T-helper 17 cell (primary cell): ENCODE results near the gene NAP1L4. TPM values are rescaled to one million over a fixed set of nuclear protein-coding genes. Genes with fewer than 3 reads are reported as not detected.
A peak's percentile ranks its signal among the peaks of the same experiment; 100 is the strongest.

Experiments
- ATAC-seq: fragments of 150-1000 bp; cut with Tn5 transposase; 2 replicates; pipeline ENCODE4 v1.10.0; 2021; ENCODE audit warnings: mild to moderate bottlenecking, moderate library complexity
- DNase-seq, 3 donors: peaks; one replicate each; pipeline versions ENCODE4 v3.0.0 to v3.0.0-alpha.2; 2020 to 2021
- H3K9me3 ChIP-seq: one replicate; pipeline ENCODE4 v1.7.0; 2013; ENCODE audit warnings: low read length, mild to moderate bottlenecking; ENCODE audit not compliant: control insufficient read depth, poor library complexity, severe bottlenecking
- H3K27ac Mint-ChIP-seq: one replicate; pipeline ENCODE4 v1.8.0; 2022; ENCODE audit warnings: mild to moderate bottlenecking, moderate library complexity, mixed read lengths
- H3K27me3 Mint-ChIP-seq: one replicate; pipeline ENCODE4 v1.8.0; 2022; ENCODE audit warnings: mixed read lengths
- H3K36me3 Mint-ChIP-seq: one replicate; pipeline ENCODE4 v1.8.0; 2022; ENCODE audit warnings: low read depth, mixed read lengths
- H3K4me1 Mint-ChIP-seq: one replicate; pipeline ENCODE4 v1.8.0; 2022; ENCODE audit warnings: mild to moderate bottlenecking, mixed read lengths
- H3K4me3 Mint-ChIP-seq: one replicate; pipeline ENCODE4 v1.8.0; 2022; ENCODE audit warnings: mild to moderate bottlenecking, moderate library complexity, mixed read lengths
- total RNA-seq, 4 donors: library from RNA in 2 of 4; stranded (reverse) in 2 of 4; gene quantifications; one replicate each; pipeline ENCODE4 v1.2.3 and lab custom pipeline; 2022 to 2026

Gene NAP1L4
- total RNA-seq, 2 donors from 2014 or later = 229 to 275 TPM

GRCh38 chr11:2901196-2901796 is 90.8 kb downstream of the NAP1L4 start:
- no peaks in the 10 kb centered on the region for H3K9me3 ChIP-seq
- DNase-seq (no peak), ATAC-seq (no peak)
- H3K4me1 Mint-ChIP-seq = peaks cover 39% of the 10 kb centered on the region
- peak overlapping the region; percentile 39 for H3K27ac Mint-ChIP-seq
- H3K27me3 Mint-ChIP-seq = no peaks in the 10 kb centered on the region
- H3K36me3 Mint-ChIP-seq = peaks cover 6% of the 10 kb centered on the region
- H3K4me3 Mint-ChIP-seq = peak overlapping the region; percentile 84

GRCh38 chr11:2899080-2899783 is 92.9 kb downstream of the NAP1L4 start:
- Mint-ChIP-seq H3K27ac (peak overlapping the region; percentile 92), H3K4me1 (peaks cover 42% of the 10 kb centered on the region), H3K27me3 (no peaks in the 10 kb centered on the region), H3K4me3 (peak overlapping the region; percentile 88), H3K36me3 (no peaks in the 10 kb centered on the region)
- H3K9me3 ChIP-seq = no peaks in the 10 kb centered on the region
- no peak for DNase-seq
- ATAC-seq = no peak

- ATAC-seq (peak; percentile 61), DNase-seq (peak in 2 of 3 donors; percentile 28 to 37)
- Mint-ChIP-seq H3K27ac (peak overlapping the region; percentile 92), H3K4me3 (peak overlapping the region; percentile 88), H3K27me3 (no peaks in the 10 kb centered on the region), H3K4me1 (peaks cover 40% of the 10 kb centered on the region), H3K36me3 (no peaks in the 10 kb centered on the region)
- H3K9me3 ChIP-seq = no peaks in the 10 kb centered on the region
These were observed 93.6 kb downstream of the NAP1L4 start for GRCh38 chr11:2898366-2899079.

DNA sequence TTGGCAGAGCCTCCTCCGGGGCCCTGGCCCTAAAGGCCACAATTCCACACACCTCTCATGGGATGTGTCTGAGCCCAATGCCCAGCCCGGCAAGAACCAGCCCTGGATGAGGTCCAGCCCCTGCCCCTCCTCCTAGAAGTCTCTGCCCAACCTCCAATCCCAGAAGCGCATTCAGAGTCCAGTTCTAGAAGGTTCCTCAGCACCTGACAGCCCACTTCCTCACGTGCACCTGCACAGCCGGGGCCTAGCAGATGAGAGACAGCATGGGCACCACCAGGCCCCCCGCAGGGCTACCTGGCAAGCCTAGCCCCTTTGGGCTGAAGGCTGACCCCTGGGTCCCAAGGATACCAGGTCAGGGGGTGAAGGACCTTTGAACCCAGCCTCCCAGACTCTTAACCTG is 95.1 kb downstream of the NAP1L4 start:
- Mint-ChIP-seq H3K27me3 (no peaks in the 10 kb centered on the region), H3K4me3 (no peak overlapping the region), H3K27ac (no peak overlapping the region), H3K4me1 (peaks cover 40% of the 10 kb centered on the region), H3K36me3 (no peaks in the 10 kb centered on the region)
- no peak for ATAC-seq
- DNase-seq = no peak
- no peaks in the 10 kb centered on the region for H3K9me3 ChIP-seq

GRCh38 chr11:2896047-2896446 is 96.1 kb downstream of the NAP1L4 start:
- H3K27me3 Mint-ChIP-seq = no peaks in the 10 kb centered on the region
- H3K36me3 Mint-ChIP-seq = no peaks in the 10 kb centered on the region
- no peaks in the 10 kb centered on the region for H3K9me3 ChIP-seq
- ATAC-seq = no peak
- peaks cover 37% of the 10 kb centered on the region for H3K4me1 Mint-ChIP-seq
- H3K27ac Mint-ChIP-seq = no peak overlapping the region
- H3K4me3 Mint-ChIP-seq = no peak overlapping the region
- no peak for DNase-seq

Other genes with a start within 250 kb of the NAP1L4 start
- 1 to 10 TPM in 1 of 2 donors, under 1 TPM in 1; 0.91 to 2.6 TPM for gene CDKN1C, start 106.6 kb downstream of the NAP1L4 start, total RNA-seq
- gene PHLDA2, start 62.9 kb downstream of the NAP1L4 start, total RNA-seq = 1 to 10 TPM in 1 of 2 donors, under 1 TPM in 1; 0.96 to 2.8 TPM
- gene CARS1, start 65.1 kb upstream of the NAP1L4 start, total RNA-seq = 10 to 100 TPM; 41.4 to 52.0 TPM
- gene OSBPL5, start 173.0 kb upstream of the NAP1L4 start, total RNA-seq = 1 to 10 TPM; 6.8 to 8.1 TPM
- not detected for gene MRGPRG, start 226.5 kb upstream of the NAP1L4 start, total RNA-seq
- gene MRGPRE, start 240.1 kb upstream of the NAP1L4 start, total RNA-seq = not detected